Posterior vena cava (tissue), 2 donors: ENCODE data around the gene SMCHD1. TPM values are rescaled to one million over a fixed set of nuclear protein-coding genes. Genes with fewer than 3 reads are reported as not detected.
"Not testable (repeated sequence)": the region's sequence is repeated elsewhere in the genome, so short reads cannot be mapped to it uniquely, and the experiment has no call there.

ENCODE experiments used
- DNase-seq: peaks from one replicate; pipeline ENCODE4 v3.0.0-alpha.2; 2020; ENCODE audit warnings: low spot score
- intact Hi-C, 2 donors: fragments of 100-400 bp; cut with DNase I; formaldehyde crosslinking; loops; one replicate each; pipeline versions ENCODE4 v1.14.1 to v1.14.2; 2022 to 2023
- total RNA-seq, 2 donors: library from RNA; stranded (reverse); fragmentation: NEBNext Ultra II Directional; extraction: Animal tissue kit (Norgen Biotek cat#: 25700); gene quantifications; one replicate each; pipeline ENCODE4 v1.2.1, GENCODE V29; 2021
- donor health status: DM: yes; HTN: yes; CAD: no.
- donor health status: DM: yes; HTN: yes; CAD: no.

Gene SMCHD1
- total RNA-seq, 2 donors from 2014 or later: 50.8 to 54.2 TPM

GRCh38 chr18:2656237-2656980 is 883 bp downstream of the SMCHD1 start:
- intact Hi-C loops: loop anchor here (2.0 to 5.0 kb wide), 2 partner anchors 86 to 591 kb away; partner anchors contain the start of genes METTL4 (in 1 of the 2), MYL12A (in 1 of the 2) and NDC80 (in 1 of the 2)
- peak; percentile 88 for DNase-seq

GRCh38 chr18:2656981-2657512 is 1.5 kb downstream of the SMCHD1 start:
- no peak for DNase-seq
- intact Hi-C loops: loop anchor here (2.0 to 5.0 kb wide), 2 partner anchors 86 to 590 kb away; partner anchors contain the start of genes METTL4 (in 1 of the 2), MYL12A (in 1 of the 2) and NDC80 (in 1 of the 2)

GRCh38 chr18:2657788-2658458 is 2.4 kb downstream of the SMCHD1 start:
- DNase-seq: no peak
- intact Hi-C loops: loop anchor here (2.0 to 5.0 kb wide), 2 partner anchors 87 to 589 kb away; partner anchors contain the start of genes METTL4 (in 1 of the 2), MYL12A (in 1 of the 2) and NDC80 (in 1 of the 2)

- intact Hi-C loops: not testable (repeated sequence)
Observed at GRCh38 chr18:2660849-2661248, 5.3 kb downstream of the SMCHD1 start.

GRCh38 chr18:2662288-2662687 is 6.8 kb downstream of the SMCHD1 start:
- DNase-seq, intact Hi-C loops: not testable (repeated sequence)

More at GRCh38 chr18:2660849-2661248, 5.3 kb downstream of the SMCHD1 start:
- not testable (repeated sequence) for DNase-seq

DNA sequence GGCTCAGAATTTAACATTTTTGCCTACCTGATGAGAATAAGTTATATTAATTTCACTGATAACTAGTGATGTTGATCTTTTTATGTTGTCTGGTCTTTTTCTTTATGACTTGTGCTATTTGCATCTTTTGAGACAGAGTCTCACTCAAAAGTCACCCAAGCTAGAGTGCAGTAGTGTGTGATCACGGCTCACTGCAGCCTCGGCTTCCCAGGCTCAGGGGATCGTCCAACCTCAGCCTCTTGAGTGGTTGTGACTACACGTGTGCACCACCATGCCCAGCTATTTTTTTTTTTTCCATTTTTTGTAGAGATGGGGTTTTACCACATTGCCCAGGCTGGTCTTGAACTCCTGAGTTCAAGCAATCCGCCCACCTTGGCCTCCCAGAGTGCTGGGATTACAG is 7.5 kb downstream of the SMCHD1 start:
- DNase-seq: no peak
- intact Hi-C loops: no loop called here

- DNase-seq: no peak
- intact Hi-C loops: no loop called here
Observed at GRCh38 chr18:2672410-2672809, 16.9 kb downstream of the SMCHD1 start.

DNA sequence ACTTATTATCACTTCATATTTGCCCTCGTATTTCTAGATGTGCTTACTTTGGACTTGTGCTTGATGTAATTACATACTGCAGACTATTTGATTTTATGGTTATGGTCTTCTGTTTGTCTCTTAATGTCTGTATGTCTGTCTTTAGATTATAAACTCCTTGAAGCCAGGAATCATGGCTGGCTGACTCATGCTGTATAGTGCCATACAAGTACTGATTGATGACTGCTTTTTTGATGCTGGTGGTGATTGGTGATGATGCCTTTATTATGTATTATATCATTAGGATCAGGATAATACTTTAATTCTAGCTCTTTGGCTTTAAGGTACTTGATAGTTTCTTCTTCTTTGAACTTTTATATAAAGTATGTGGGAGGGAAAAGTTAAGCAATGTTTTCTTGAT is 17.3 kb downstream of the SMCHD1 start:
- intact Hi-C loops: no loop called here
- DNase-seq: no peak

DNA sequence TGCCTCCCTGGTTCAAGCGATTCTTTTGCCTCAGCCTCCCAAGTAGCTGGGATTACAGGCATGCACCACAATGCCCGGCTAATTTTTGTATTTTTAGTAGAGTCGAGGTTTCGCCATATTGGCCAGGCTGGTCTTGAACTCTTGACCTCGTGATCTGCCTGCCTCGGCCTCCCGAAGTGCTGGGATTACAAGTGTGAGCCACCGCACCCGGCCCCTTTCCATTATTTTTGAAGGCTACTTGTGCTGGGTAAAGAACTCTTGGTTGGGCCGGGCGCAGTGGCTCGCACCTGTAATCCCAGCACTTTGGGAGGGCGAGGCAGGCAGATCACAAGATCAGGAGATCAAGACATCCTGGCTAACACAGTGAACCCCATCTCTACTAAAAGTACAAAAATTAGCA is 23.4 kb downstream of the SMCHD1 start:
- peak; percentile 47 for DNase-seq
- intact Hi-C loops: not testable (repeated sequence)

DNA sequence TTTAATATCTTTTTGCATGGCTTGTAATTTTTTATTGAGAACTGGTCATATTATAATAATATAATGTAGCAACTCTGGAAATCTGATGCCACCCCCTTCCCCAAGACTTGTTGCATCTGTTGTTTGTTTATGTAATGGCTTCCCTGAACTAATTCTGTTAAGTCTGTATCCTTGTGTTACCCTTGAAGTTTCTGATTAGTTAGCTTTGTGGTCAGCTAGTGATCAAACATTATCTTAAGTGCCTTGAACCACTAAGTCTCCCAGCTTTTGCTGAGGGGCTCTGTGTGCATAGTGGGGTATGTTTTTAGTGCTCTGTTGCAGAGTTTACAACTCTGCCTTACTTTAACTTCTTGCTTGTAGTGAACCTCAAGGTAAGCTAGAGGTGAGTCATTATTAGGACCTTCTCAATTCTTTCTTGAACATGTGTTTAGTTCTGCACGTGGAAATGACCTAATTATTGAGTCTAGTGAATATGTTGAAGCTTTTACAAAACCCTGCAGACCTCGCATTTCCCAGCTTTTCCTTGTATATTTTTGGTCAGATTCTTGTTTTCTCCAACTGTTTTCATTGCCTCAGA is 24.8 kb downstream of the SMCHD1 start:
- intact Hi-C loops: no loop called here
- DNase-seq: no peak

DNA sequence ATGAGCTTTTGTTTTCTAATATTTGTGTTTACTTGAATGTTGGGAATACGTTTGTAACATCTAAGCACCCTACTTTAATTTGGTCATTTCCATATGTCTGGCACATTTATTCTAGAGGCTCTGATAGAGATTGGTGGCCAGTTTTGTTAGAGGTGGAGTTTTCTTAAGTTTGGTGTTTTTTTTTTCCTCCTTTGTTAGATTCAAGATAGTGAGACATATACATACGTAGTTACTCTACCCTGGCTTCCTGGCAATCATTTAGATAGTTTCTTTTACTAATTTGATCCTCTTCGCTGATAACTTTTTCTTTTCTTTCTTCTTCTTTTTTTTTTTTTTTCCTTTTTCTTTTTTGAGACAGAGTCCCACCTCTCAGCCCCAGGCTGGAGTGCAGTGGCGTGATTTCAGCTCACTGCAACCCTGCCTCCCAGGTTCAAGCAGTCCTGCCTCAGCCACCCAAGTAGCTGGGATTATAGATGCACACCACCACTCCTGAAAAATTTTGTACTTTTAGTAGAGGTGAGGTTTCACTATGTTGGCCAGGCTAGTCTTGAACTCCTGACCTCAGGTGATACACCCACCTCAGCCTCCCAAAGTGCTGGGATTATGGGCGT is 26.6 kb downstream of the SMCHD1 start:
- DNase-seq: no peak
- intact Hi-C loops: no loop called here

DNA sequence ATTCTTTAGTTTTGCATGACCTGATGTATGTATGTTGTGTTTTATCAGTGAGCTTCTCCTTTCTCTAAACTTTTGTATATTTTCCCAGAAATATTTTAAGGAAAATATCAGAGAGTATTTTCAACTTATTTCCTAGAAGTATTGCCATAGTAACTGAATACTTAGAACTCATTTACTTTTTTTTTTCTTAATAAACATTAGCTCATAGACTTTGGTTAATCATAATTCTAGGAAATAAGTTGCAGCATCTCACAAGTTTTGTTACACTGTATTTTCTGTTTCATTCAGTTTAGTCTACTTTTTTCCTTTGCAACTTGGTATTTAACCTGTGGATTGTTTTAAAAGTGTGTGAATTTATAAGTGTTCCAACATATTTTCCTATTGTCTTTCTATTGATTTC is 27.5 kb downstream of the SMCHD1 start:
- intact Hi-C loops: no loop called here
- no peak for DNase-seq

DNA sequence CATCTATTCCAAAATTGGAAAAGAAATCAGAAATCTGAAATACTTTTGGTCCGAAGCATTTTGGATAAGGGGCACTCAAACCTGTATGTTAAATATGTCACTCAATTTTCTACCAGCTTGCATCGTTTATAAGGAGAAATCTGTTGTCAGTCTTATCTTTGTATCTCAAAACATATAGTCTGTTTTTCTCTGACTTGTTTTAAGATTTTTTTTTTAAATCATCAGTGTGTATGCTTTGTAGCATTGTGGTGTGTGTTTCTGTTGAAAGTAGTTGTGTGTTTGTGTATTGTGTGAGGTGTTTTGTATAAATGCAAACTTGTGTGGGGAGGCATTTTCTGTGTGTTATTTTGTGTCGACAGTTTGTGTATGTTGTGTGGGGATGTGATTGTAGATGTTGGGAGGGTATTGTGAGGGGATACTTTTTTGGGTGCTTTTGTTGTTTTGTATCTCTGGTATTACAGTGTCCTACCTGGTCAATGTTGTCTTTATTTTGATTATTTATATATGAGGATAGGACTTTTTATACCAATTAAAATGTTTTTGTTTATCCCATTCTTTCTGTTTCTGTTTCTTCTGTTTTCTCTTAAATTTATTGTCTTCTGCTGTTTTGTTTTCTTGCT is 30.9 kb downstream of the SMCHD1 start:
- DNase-seq: no peak
- intact Hi-C loops: no loop called here

- intact Hi-C loops: loop anchor here in 1 of 2 donors (1.0 kb wide), 1 partner anchor 40 kb away; no protein-coding TSS in a partner anchor
- DNase-seq: no peak
Observed at GRCh38 chr18:2687390-2688001, 32.0 kb downstream of the SMCHD1 start.

- no peak for DNase-seq
- intact Hi-C loops: no loop called here
Observed at GRCh38 chr18:2692508-2692907, 37.0 kb downstream of the SMCHD1 start.

DNA sequence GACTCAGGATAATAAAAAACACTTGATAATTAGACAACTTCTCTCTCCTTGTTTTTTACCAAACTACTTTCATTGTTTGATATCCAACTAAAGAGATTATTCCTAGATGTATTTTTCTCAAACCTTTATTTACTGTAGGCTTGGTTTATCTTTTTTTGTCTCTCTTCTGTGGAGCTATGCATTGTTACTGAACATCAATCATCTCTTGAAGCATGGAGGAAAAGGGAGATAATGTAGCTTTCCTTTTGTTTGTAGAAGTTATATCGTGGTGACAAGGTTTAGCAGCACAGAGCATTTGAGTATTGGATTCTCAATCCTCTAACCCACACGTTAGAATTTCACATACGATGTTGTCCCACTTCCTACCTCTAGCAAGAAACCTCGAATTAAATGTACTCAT is 41.7 kb downstream of the SMCHD1 start:
- no peak for DNase-seq
- intact Hi-C loops: no loop called here

DNA sequence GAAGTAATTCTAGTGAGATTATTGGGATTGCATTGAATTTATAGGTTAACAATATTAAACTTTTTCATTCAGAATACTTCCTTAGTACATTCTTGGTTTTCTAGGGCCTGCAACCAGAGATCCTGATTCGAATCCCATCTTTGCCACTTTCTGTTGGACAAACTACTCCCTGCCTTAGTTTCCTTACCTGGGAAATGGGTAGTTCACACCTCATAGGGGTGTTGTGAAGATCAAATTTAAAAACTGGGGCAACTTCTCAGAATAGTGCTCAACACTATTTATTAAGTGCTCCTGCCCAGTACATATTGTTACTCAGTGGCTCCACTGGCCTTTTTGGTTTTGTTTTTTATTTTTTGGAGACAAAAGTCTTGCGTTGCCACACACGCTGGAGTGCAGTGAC is 43.5 kb downstream of the SMCHD1 start:
- no peak for DNase-seq
- intact Hi-C loops: no loop called here

GRCh38 chr18:2704541-2704940 is 49.0 kb downstream of the SMCHD1 start:
- intact Hi-C loops: no loop called here
- DNase-seq: no peak

GRCh38 chr18:2706903-2707302 is 51.4 kb downstream of the SMCHD1 start:
- intact Hi-C loops: no loop called here
- no peak for DNase-seq
